Esophagus squamous epithelium (tissue), 5 donors: ENCODE measurements around the gene RELN. TPM values are rescaled to one million over a fixed set of nuclear protein-coding genes. Genes with fewer than 3 reads are reported as not detected.

Source experiments
- DNase-seq: peaks from one replicate; lab custom pipeline; 2025; lab: John Stamatoyannopoulos, UW
- H3K27ac ChIP-seq, 4 donors: fragments of 200-600 bp; sonication (generic); one replicate each; pipeline ENCODE4 v1.5.1; 2016 to 2019; ENCODE audit warnings: mild to moderate bottlenecking in 1 of 4
- H3K27me3 ChIP-seq, 4 donors: fragments of 200-600 bp; sonication (generic); 1 replicate in 3 of 4; 2 replicates in 1 of 4; pipeline versions ENCODE4 v1.5.1 to v1.6.0; 2017 to 2021; ENCODE audit warnings: antibody characterized with exemption in 1 of 4
- H3K36me3 ChIP-seq, 3 donors: fragments of 200-600 bp; sonication (generic); one replicate each; pipeline ENCODE4 v1.5.1; 2016 to 2019
- H3K4me1 ChIP-seq, 3 donors: fragments of 200-600 bp; sonication (generic); one replicate each; pipeline ENCODE4 v1.5.1; 2017 to 2019
- H3K4me3 ChIP-seq, 4 donors: fragments of 200-600 bp; sonication (generic); 1 replicate in 3 of 4; 2 replicates in 1 of 4; pipeline ENCODE4 v1.5.1; 2016 to 2019; ENCODE audit warnings: mild to moderate bottlenecking in 2 of 4, moderate library complexity in 1 of 4
- H3K9me3 ChIP-seq, 3 donors: fragments of 200-600 bp; sonication (generic); one replicate each; pipeline ENCODE4 v1.5.1; 2016 to 2019
- POLR2A ChIP-seq, 4 donors: fragments of 450-650 bp; IDR thresholded peaks; one replicate each; pipeline ENCODE4 v1.6.1; 2017; ENCODE audit warnings: antibody characterized with exemption in 4 of 4, mild to moderate bottlenecking in 4 of 4, moderate library complexity in 3 of 4
- WGBS, 2 donors: methylation state at CpG; one replicate each; pipeline ENCODE4 v1.1.5; 2018; 5-methylcytosine and 5-hydroxymethylcytosine counted together
- intact Hi-C: fragments of 100-400 bp; cut with DNase I; formaldehyde crosslinking; loops from one replicate; pipeline ENCODE4 v1.15.0; 2022
- total RNA-seq, 4 donors: library from RNA; depleted of rRNA; stranded (reverse); fragments of >200 nt; gene quantifications; one replicate each; pipeline ENCODE4 v1.1.0, GENCODE V29; 2016
- TF ChIP-seq, protein P1 (sequence below), 6 experiments: fragments of 450-650 bp in 4 of 6; fragments of 200-600 bp in 2 of 6; sonication (generic) in 2 of 6; IDR thresholded peaks; one replicate each; pipeline ENCODE4 v1.5.1; 2016 to 2019; ENCODE audit warnings: antibody characterized with exemption in 6 of 6, mild to moderate bottlenecking in 4 of 6, moderate library complexity in 4 of 6
- donor health status: DM: yes; HTN: yes; CAD: no.

RELN gene
- total RNA-seq, 4 donors from 2014 or later, result 0.68 to 6.5 (median 1.00) TPM

DNA sequence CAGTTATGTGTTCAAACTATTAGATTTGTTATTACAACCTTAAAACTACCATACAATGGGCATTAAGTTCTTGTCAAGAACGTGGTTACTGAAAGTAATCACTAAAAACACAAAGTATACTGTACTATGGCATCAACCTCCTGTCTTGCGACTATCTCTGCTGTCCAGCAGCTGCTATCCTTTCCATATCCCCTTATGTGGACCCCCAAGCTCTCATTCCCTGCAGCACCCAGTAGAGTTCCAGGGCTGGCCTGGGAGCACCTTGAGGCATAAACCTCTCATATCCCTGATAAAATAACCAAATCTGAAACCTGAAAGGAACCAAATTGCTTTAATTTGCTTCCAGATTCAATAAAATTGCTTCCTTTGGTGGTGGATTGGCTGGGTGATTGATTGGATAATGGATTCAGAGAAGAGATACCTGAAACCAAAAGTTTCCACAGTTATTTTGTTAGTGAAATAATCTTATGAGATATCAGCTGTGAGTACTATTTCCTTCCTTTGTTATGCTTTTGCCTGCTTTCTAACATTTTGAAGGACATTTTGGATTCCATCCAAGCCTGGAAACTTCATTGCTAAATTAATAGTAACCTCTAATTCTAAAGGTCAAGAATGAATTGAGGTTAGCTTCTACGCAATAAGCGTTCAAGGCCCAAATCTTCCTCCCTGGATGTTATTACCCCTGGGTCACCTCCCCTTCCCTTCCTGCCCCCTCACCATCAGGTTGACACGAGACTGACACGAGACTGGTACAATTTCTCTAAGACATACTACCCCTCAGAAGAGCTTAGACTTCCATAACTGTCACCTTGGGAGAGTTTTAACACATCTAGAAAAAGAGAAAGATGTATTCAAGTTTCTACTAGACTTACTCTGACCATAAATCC is 48.8 kb downstream of the RELN start:
- no peaks in the 10 kb centered on the region for H3K9me3 ChIP-seq
- TF ChIP-seq, protein P1, sequence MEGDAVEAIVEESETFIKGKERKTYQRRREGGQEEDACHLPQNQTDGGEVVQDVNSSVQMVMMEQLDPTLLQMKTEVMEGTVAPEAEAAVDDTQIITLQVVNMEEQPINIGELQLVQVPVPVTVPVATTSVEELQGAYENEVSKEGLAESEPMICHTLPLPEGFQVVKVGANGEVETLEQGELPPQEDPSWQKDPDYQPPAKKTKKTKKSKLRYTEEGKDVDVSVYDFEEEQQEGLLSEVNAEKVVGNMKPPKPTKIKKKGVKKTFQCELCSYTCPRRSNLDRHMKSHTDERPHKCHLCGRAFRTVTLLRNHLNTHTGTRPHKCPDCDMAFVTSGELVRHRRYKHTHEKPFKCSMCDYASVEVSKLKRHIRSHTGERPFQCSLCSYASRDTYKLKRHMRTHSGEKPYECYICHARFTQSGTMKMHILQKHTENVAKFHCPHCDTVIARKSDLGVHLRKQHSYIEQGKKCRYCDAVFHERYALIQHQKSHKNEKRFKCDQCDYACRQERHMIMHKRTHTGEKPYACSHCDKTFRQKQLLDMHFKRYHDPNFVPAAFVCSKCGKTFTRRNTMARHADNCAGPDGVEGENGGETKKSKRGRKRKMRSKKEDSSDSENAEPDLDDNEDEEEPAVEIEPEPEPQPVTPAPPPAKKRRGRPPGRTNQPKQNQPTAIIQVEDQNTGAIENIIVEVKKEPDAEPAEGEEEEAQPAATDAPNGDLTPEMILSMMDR (IDR thresholded peaks at IDR 0.05), result no peak
- TF ChIP-seq POLR2A (IDR thresholded peaks at IDR 0.05), result no peak
- no peak overlapping the region for H3K4me3 ChIP-seq
- WGBS, 2 donors, result 59 to 63% methylated on average over 6 of the region's 6 CpGs
- H3K27me3 ChIP-seq, result no peaks in the 10 kb centered on the region
- H3K36me3 ChIP-seq, result no peaks in the 10 kb centered on the region
- H3K27ac ChIP-seq, result no peak overlapping the region
- intact Hi-C loops, result no loop called here
- DNase-seq, result no peak
- H3K4me1 ChIP-seq, result no peaks in the 10 kb centered on the region

DNA sequence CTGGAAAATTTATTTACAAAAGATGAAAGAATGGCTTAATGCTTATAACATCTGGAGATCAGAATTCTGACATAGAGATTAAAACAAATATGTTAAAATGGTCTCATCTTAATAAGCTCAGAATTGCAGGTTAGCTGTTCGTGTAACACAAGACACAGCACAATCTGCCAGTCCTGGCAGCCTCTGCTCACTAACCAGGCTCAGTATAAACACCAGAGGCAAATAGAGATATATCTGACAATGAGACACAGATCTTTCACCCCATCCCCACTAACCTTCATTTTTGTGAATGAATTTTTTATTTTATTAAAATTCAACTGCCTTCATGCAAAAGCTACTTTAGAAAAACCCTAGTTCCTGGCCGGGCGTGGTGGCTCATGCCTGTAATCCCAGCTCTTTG is 51.8 kb downstream of the RELN start:
- Histone ChIP-seq H3K27me3 (no peaks in the 10 kb centered on the region), H3K4me3 (no peak overlapping the region), H3K9me3 (no peaks in the 10 kb centered on the region), H3K36me3 (no peaks in the 10 kb centered on the region), H3K4me1 (no peaks in the 10 kb centered on the region), H3K27ac (no peak overlapping the region)
- no peak for DNase-seq
- intact Hi-C loops, result no loop called here
- 61 to 78% methylated on average over 3 of the region's 3 CpGs for WGBS, 2 donors
- TF ChIP-seq POLR2A (IDR thresholded peaks at IDR 0.05), result no peak
- TF ChIP-seq, protein P1 (IDR thresholded peaks at IDR 0.05), result no peak

DNA sequence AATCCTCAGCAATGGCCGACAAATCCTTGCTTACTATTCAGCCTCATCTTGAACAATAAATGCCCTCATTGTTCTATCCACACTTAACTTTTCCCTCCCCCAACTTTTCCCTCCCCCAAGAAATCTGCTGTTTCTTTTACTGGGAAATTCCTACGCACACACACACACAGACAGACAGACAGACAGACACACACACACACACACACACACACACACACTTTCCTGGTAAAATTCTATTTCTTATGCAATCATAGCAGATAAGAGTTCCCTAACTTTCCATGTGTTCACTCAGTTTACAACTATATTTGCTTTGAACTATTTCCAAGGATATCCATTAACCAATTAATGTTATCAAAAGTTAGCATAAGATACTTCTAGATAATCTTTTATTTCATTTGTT is 52.9 kb downstream of the RELN start:
- DNase-seq, result no peak
- H3K4me1 ChIP-seq, result no peaks in the 10 kb centered on the region
- no peaks in the 10 kb centered on the region for H3K27me3 ChIP-seq
- H3K27ac ChIP-seq, result no peak overlapping the region
- no peaks in the 10 kb centered on the region for H3K9me3 ChIP-seq
- TF ChIP-seq POLR2A (IDR thresholded peaks at IDR 0.05), result no peak
- TF ChIP-seq, protein P1 (IDR thresholded peaks at IDR 0.05), result no peak
- H3K36me3 ChIP-seq, result no peaks in the 10 kb centered on the region
- intact Hi-C loops, result no loop called here
- H3K4me3 ChIP-seq, result no peak overlapping the region
- WGBS, 2 donors, result 69 to 78% methylated on average over 2 of the region's 2 CpGs

DNA sequence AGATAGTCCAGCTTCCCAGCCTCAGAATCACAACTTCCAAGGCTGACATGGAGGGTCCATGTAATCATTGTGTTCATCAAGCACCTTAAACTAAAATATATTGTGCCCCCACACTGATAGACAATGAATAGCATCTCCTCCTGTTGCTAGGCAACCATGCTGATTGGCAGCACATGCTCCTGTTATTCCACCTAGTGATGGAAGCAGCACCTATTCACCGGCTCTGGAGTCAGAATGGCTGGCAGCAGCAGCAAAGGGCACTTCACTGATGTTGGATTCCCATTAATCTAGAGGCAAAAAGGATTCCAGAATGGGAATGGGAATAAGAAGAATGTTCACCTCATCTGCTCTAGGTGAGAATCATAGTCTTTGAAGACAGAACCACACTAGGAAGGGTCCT is 55.0 kb downstream of the RELN start:
- intact Hi-C loops, result no loop called here
- TF ChIP-seq, protein P1 (IDR thresholded peaks at IDR 0.05), result no peak
- TF ChIP-seq POLR2A (IDR thresholded peaks at IDR 0.05), result no peak
- WGBS, 2 donors, result 38% methylated on average over 1 of the region's 1 CpG; no CpG with 5 or more reads in 1 of the 2 donors
- Histone ChIP-seq H3K9me3 (no peaks in the 10 kb centered on the region), H3K4me1 (no peaks in the 10 kb centered on the region), H3K27ac (no peak overlapping the region), H3K36me3 (no peaks in the 10 kb centered on the region), H3K27me3 (no peaks in the 10 kb centered on the region), H3K4me3 (no peak overlapping the region)
- no peak for DNase-seq

DNA sequence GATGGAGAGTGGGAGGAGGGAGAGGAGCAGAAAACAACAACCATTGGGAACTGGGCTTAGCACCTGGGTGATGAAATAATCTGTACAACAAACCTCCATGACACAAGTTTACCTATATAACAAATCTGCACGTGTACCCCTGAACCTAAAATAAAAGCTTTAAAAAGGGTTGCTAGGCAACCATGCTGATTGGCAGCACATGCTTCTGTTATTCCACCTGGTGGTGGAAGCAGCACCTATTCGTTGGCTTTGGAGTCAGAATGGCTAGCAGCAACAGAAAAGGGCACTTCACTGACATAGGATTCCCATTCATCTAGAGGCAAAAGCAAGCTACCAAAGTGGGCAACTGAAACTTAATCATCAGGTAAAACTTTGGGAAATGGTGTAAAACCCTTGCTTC is 57.1 kb downstream of the RELN start:
- H3K9me3 ChIP-seq, result no peaks in the 10 kb centered on the region
- intact Hi-C loops, result no loop called here
- DNase-seq, result no peak
- H3K36me3 ChIP-seq, result no peaks in the 10 kb centered on the region
- TF ChIP-seq, protein P1 (IDR thresholded peaks at IDR 0.05), result no peak
- TF ChIP-seq POLR2A (IDR thresholded peaks at IDR 0.05), result no peak
- H3K27me3 ChIP-seq, result no peaks in the 10 kb centered on the region
- no peaks in the 10 kb centered on the region for H3K4me1 ChIP-seq
- 28 to 52% methylated on average over 2 of the region's 2 CpGs for WGBS, 2 donors
- H3K27ac ChIP-seq, result no peak overlapping the region
- no peak overlapping the region for H3K4me3 ChIP-seq
